Measurements from ENCODE around the gene CDC26. TPM values are rescaled to one million over a fixed set of nuclear protein-coding genes. Genes with fewer than 3 reads are reported as not detected.

The CDC26 gene
- total RNA-seq, 4 donors from 2014 or later, result 16.3 to 39.1 (median 26.8) TPM

GRCh38 chr9:113274474-113275156, 757 bp downstream of the CDC26 start:
- Histone ChIP-seq H3K27me3 (no peaks in the 10 kb centered on the region), H3K9me3 (no peaks in the 10 kb centered on the region), H3K4me3 (peak overlapping the region; percentile 72 to 78 (median 77)), H3K27ac (peak overlapping the region; percentile 91 to 97 (median 94)), H3K4me1 (peaks cover 5 to 40% (median 10%) of the 10 kb centered on the region in 4 donors), H3K36me3 (peaks cover 2 to 66% (median 22%) of the 10 kb centered on the region in 3 donors)
- WGBS, 2 donors, result 1 to 2% methylated on average over 15 of the region's 15 CpGs
- peak; percentile 51 to 77 (median 64) for TF ChIP-seq CTCF (IDR thresholded peaks at IDR 0.05)
- TF ChIP-seq POLR2A (IDR thresholded peaks at IDR 0.05), result no peak
- peak in 1 of 2 donors; percentile 64 for DNase-seq (ENCODE audit: low spot score in 2 of 2)

DNA sequence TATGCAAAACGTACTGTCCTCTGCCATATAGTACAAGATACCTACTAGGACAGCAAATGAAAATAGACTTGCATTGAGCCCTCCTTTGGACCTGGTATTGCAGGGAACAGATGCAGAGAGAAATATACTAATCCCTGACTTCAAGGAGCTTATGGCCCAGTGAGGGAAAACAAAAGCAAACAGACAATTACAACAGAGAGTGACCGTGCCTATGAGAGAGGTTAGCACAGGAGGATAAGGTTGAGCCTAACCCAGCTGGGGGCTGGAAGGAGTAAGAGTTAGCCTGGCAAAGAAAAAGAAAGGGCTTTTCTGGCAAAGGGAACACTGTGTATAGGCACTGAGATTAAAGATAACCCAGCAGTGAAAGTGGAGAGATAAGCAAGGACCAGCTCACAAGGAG, 5.5 kb downstream of the CDC26 start:
- Histone ChIP-seq H3K27ac (no peak overlapping the region), H3K4me3 (no peak overlapping the region), H3K27me3 (no peaks in the 10 kb centered on the region), H3K9me3 (no peaks in the 10 kb centered on the region), H3K4me1 (peaks cover 0 to 10% (median 0%) of the 10 kb centered on the region in 4 donors), H3K36me3 (peaks cover 2 to 82% (median 26%) of the 10 kb centered on the region in 3 donors)
- no peak for DNase-seq (ENCODE audit: low spot score in 2 of 2)
- TF ChIP-seq POLR2A (IDR thresholded peaks at IDR 0.05) (no peak), CTCF (IDR thresholded peaks at IDR 0.05) (no peak)
- 90 to 93% methylated on average over 2 of the region's 2 CpGs for WGBS, 2 donors

DNA sequence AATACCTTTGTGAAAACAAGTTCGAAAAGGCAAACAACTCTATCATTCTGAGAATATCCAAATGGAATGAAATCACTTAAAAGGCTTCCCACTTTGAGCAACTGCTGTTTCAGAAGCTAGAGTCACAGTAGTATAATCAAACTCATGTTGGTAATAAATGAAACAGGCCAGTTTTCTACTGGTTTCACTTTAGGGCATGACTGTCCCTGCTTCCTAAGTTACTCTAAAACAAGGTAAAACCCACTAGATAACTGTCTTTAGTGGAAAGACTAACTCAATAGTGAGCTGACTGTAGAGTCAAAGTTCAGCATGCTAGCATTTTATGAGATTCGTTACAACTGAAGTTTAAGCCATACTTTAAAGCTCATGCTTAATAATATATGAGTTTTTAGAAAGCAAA, 6.0 kb downstream of the CDC26 start:
- Histone ChIP-seq H3K27ac (no peak overlapping the region), H3K27me3 (no peaks in the 10 kb centered on the region), H3K4me1 (peaks cover 0 to 6% (median 0%) of the 10 kb centered on the region in 4 donors), H3K36me3 (peaks cover 2 to 84% (median 26%) of the 10 kb centered on the region in 3 donors), H3K4me3 (no peak overlapping the region), H3K9me3 (no peaks in the 10 kb centered on the region)
- TF ChIP-seq CTCF (IDR thresholded peaks at IDR 0.05) (no peak), EP300 (IDR thresholded peaks at IDR 0.05) (no peak), POLR2A (IDR thresholded peaks at IDR 0.05) (no peak)
- 92 to 94% methylated on average over 2 of the region's 2 CpGs for WGBS, 2 donors
- DNase-seq (ENCODE audit: low spot score in 2 of 2), result no peak

- H3K36me3 ChIP-seq, result peaks cover 2 to 93% (median 26%) of the 10 kb centered on the region in 3 donors
- no peaks in the 10 kb centered on the region for H3K9me3 ChIP-seq
- 84 to 87% methylated on average over 4 of the region's 4 CpGs for WGBS, 2 donors
- H3K27ac ChIP-seq, result no peak overlapping the region
- no peak overlapping the region for H3K4me3 ChIP-seq
- no peak for DNase-seq (ENCODE audit: low spot score in 2 of 2)
- no peaks in the 10 kb centered on the region for H3K27me3 ChIP-seq
- H3K4me1 ChIP-seq, result no peaks in the 10 kb centered on the region
- TF ChIP-seq CTCF (IDR thresholded peaks at IDR 0.05), result no peak
- TF ChIP-seq EP300 (IDR thresholded peaks at IDR 0.05), result no peak
- no peak for TF ChIP-seq POLR2A (IDR thresholded peaks at IDR 0.05)
These were observed 7.3 kb downstream of the CDC26 start for GRCh38 chr9:113267911-113268566.

GRCh38 chr9:113266174-113266573, 9.2 kb downstream of the CDC26 start:
- no peak for DNase-seq (ENCODE audit: low spot score in 2 of 2)
- no peaks in the 10 kb centered on the region for H3K9me3 ChIP-seq
- H3K36me3 ChIP-seq, result peaks cover 0 to 93% (median 23%) of the 10 kb centered on the region in 3 donors
- TF ChIP-seq CTCF (IDR thresholded peaks at IDR 0.05) (no peak), EP300 (IDR thresholded peaks at IDR 0.05) (no peak), POLR2A (IDR thresholded peaks at IDR 0.05) (no peak)
- H3K4me3 ChIP-seq, result no peak overlapping the region
- H3K4me1 ChIP-seq, result no peaks in the 10 kb centered on the region
- H3K27me3 ChIP-seq, result no peaks in the 10 kb centered on the region
- H3K27ac ChIP-seq, result no peak overlapping the region
- 83 to 90% methylated on average over 3 of the region's 3 CpGs for WGBS, 2 donors

Data from tibial nerve (tissue), 4 donors.